SW480 (cell line): Measurements from ENCODE around the gene MFAP2.

Experiments used
- DNase-seq: peaks from one replicate; pipeline ENCODE4 v3.0.0-alpha.2; 2016; ENCODE audit warnings: low spot score

Gene MFAP2

GRCh38 chr1:17007121-17007520 lies 26.7 kb upstream of the MFAP2 start:
- DNase-seq, result no peak

GRCh38 chr1:17005365-17005740 lies 24.9 kb upstream of the MFAP2 start:
- no peak for DNase-seq

- DNase-seq, result no peak
Measured at GRCh38 chr1:17004466-17005364, 24.3 kb upstream of the MFAP2 start.

GRCh38 chr1:17002524-17002902 lies 22.1 kb upstream of the MFAP2 start:
- no peak for DNase-seq

- no peak for DNase-seq
Measured at GRCh38 chr1:17001760-17002523, 21.5 kb upstream of the MFAP2 start.

GRCh38 chr1:16999863-17000262 lies 19.4 kb upstream of the MFAP2 start:
- no peak for DNase-seq

GRCh38 chr1:16998589-16998988 lies 18.2 kb upstream of the MFAP2 start:
- DNase-seq, result no peak

GRCh38 chr1:16996845-16997244 lies 16.4 kb upstream of the MFAP2 start:
- DNase-seq, result no peak

GRCh38 chr1:16993521-16994038 lies 13.2 kb upstream of the MFAP2 start:
- no peak for DNase-seq

- no peak for DNase-seq
Measured at GRCh38 chr1:16992675-16993074, 12.3 kb upstream of the MFAP2 start.

GRCh38 chr1:16992102-16992501 lies 11.7 kb upstream of the MFAP2 start:
- DNase-seq, result no peak

- no peak for DNase-seq
Measured at GRCh38 chr1:16991571-16991970, 11.2 kb upstream of the MFAP2 start.

GRCh38 chr1:16989676-16990391 lies 9.4 kb upstream of the MFAP2 start:
- no peak for DNase-seq

GRCh38 chr1:16988210-16988609 lies 7.8 kb upstream of the MFAP2 start:
- DNase-seq, result no peak

GRCh38 chr1:16986962-16987361 lies 6.5 kb upstream of the MFAP2 start:
- no peak for DNase-seq

- DNase-seq, result no peak
Measured at GRCh38 chr1:16986560-16986959, 6.1 kb upstream of the MFAP2 start.

- no peak for DNase-seq
Measured at GRCh38 chr1:16986113-16986512, 5.7 kb upstream of the MFAP2 start.

GRCh38 chr1:16984717-16985116 lies 4.3 kb upstream of the MFAP2 start:
- no peak for DNase-seq

- DNase-seq, result no peak
Measured at GRCh38 chr1:16983649-16984048, 3.2 kb upstream of the MFAP2 start.

GRCh38 chr1:16982902-16983301 lies 2.5 kb upstream of the MFAP2 start:
- no peak for DNase-seq

- no peak for DNase-seq
Measured at GRCh38 chr1:16981269-16981849, 939 bp upstream of the MFAP2 start.
